HG03066 (cell line): ENCODE results near the gene NOC2L.

ENCODE experiments used
- ATAC-seq: cut with Tn5 transposase; IDR thresholded peaks from one replicate; pipeline ENCODE4 v1.9.1; 2021; ENCODE audit warnings: low read depth; ENCODE audit not compliant: unreplicated experiment

NOC2L gene

GRCh38 chr1:919271-919872, 39.7 kb downstream of the NOC2L start:
- ATAC-seq, result no peak

DNA sequence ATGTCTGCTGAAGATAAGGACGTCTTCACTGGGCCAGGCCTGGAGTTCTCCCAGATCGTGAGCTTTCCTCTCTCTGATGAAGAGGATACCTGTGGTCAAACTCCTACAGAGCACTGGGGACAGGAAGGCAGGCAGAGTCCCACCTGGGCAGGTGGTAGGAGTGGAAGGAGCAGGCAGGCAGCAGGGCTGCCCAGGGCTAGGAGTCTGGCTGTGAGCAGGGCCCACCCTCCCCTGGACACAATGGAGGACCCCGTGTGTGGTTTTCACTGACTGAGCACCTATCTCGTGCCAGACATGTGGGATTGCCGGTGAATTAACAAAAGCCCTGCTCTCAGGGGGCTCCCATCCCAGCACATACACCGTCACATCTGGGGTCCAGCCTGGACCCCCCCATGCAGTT, 40.2 kb downstream of the NOC2L start:
- no peak for ATAC-seq

GRCh38 chr1:918353-918752, 40.7 kb downstream of the NOC2L start:
- ATAC-seq, result no peak

- no peak for ATAC-seq
Measured at GRCh38 chr1:917466-918091, 41.5 kb downstream of the NOC2L start.

DNA sequence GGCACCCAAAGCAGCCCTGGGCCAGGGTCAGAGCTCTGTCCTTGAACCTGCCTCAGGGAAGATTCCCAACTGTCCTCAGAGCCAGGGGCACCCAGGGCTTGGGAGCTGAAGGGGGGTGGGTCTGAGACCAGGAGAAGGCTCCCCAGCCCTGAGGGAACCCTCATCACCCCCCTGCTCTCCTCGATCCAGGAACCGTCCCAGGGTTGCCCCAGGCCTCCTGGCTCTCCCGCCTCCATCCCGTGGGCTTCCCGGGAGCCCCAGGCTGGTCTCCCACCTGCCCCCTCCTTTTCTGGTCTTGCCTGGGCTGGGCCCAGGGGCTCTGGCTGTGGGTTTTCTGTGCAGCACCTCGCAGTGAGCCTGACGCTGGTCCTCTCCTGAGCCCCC, 42.0 kb downstream of the NOC2L start:
- ATAC-seq, result no peak

DNA sequence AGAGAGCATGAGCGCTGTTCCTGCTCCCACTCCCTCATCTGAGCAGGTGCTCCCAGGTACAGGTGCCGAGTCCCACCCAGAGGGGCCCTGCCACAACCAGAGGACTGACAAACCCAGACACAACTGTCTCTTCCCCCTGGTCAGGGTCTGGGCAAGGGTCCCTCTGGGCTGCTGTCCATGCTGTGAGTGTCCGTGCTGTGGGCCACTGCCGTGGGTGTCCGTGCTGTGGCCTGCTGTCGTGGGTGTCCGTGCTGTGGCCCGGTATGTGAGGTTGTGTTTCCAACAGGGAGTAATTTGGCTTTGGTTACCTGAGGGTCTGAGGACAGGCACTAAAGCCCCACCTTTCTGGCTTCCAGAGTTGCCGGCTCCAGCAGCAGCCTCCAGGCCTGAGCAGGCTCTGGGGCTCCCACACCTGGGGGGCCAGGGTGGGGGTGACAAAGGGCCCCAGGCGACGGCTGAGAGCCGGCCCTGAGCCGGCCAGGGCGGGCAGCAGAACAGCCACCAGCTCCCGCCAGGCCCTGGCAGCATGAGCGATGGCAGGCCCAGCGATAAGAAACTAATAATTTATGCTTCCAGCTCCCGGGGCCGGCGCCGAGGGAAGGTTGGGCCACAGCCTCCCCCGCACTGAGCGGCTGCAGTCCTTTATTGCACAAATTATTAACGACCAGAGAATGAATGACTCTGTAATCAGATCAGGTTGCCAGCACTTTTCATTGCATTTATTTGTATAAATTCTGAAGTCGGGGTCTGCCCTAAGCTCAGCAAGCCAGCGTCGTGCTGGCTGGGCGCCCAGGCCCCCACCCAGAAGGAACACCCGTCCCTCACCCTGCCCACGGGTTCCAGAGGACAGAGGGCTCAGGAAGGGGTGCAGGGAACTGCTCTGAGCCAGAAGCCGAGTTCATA, 42.6 kb downstream of the NOC2L start:
- ATAC-seq, result no peak

DNA sequence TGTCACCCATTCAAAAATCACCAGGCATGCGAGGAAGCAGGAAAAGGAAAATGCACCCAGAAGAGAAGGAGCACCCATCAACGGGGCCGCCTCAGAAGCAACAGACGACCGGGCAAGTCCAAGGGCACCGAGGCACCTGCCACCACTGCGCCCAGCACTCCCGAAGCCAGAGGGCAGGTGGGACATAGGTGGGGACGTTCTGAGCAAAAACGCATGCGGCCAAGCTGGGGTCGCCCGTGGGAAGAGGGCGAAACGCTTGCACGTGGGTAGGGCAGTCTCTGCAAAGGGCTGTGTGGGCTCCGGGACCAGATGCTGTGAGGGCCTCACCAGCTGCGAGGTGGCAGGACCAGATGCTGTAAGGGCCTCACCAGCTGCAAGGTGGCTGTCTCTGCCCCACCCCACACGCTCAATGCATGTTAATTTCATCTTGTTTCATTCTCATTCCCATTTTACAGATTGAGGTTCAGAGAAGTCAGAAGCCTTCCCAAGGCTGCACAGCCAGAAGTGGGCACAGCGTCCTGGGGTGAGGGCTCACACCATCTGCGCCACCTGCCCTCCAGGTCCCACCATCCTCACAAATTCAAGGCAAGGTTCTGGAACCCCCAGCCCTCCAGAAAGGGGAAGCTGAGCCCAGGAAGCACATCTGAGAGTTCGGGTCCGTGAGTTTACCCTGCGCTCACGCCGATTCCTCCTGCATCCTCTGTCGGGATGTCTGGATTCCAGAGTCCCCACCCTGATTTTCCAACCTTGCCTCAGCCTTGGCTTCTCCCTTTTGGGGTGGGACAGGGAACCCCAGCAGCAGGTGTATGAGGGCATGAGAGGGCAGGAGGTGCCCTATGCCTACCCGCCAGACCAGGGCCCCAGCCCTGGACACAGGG, 43.5 kb downstream of the NOC2L start:
- no peak for ATAC-seq

- no peak for ATAC-seq
Measured at GRCh38 chr1:914891-915280, 44.2 kb downstream of the NOC2L start.

- ATAC-seq, result no peak
Measured at GRCh38 chr1:914131-914890, 44.7 kb downstream of the NOC2L start.

DNA sequence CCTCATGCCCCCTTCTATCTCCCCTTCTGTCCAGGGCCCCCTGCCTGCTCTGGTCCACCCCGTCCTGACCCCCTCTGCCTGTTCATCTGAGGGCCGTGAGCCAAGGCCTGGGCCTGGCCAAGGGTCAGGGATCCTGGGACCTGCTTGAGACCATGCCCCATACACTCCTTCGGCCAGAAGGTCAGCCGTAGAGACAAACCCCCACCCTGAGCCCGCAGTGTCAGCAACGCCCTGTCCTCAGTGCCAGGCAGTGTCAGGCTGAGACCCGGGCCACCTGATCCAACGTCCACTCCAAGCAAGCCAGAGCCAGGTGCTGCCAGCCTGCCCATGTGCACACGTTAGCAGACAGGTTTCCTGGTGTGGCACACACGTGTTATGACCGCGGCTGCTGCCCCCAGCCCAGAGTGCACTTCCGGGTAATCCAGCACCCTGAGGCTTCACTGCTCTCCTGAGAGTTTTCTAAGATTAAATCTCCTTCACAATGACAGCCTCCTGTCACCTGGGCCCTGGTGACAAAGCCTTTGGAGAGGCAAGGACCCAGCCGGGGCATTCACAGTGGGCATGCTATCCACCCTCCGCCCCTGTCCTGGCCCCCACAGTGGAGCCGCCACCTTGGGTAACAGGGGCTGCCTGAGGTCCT, 45.4 kb downstream of the NOC2L start:
- no peak for ATAC-seq

DNA sequence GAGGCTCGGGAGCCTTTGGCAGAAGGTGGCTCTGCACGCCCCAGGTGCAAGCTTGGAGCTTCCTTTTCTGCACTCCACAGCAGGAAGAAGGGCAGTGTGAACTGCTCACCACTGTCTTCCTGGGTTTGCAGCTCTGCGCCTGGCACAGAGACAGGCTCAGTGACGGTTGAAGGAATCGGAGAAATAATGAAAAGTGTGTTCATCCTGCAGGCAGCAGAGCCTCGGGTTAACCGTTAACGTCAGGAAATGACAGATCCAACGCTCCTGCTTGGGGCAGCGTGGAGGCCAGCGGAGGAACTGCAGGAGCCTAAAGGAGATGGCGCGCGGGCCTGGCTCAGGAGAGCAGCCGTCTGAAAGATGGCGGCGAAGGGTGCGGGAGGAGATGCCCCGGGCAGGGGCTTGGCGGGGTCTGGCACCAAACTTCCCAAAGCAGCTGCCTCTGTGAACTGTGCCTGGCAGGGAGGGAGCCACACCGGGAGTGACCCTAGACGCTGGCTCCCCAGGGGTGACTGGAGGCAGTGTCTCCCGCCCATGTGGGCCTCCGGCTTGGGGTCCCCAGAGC, 46.2 kb downstream of the NOC2L start:
- no peak for ATAC-seq

GRCh38 chr1:911875-912739, 46.9 kb downstream of the NOC2L start:
- no peak for ATAC-seq

GRCh38 chr1:910881-911721, 48.0 kb downstream of the NOC2L start:
- no peak for ATAC-seq

- ATAC-seq, result no peak
Measured at GRCh38 chr1:910311-910880, 48.7 kb downstream of the NOC2L start.

GRCh38 chr1:909861-910310, 49.2 kb downstream of the NOC2L start:
- no peak for ATAC-seq

- no peak for ATAC-seq
Measured at GRCh38 chr1:908661-909060, 50.4 kb downstream of the NOC2L start.
